Measurements from ENCODE around the gene ASMTL.

GRCh38 chrX:1455948-1456280 is 3.2 kb upstream of the ASMTL start:
- TF ChIP-seq CTCF (IDR thresholded peaks at IDR 0.05): no peak
- no peak for TF ChIP-seq POLR2A (IDR thresholded peaks at IDR 0.05)

Data from right lobe of liver (tissue), 4 donors.